IPS-18c (cell line): ENCODE measurements around the gene GPN1.
A peak's percentile ranks its signal among the peaks of the same experiment; 100 is the strongest.
"Not testable (repeated sequence)": the region's sequence is repeated elsewhere in the genome, so short reads cannot be mapped to it uniquely, and the experiment has no call there.

Experiments used
- H3K4me3 ChIP-seq: 2 replicates; pipeline ENCODE4 v1.7.0; 2013; ENCODE audit warnings: low read depth, mild to moderate bottlenecking, low read length, moderate library complexity; ENCODE audit not compliant: insufficient read depth
- H3K9me3 ChIP-seq: one replicate; pipeline ENCODE4 v1.6.1; 2013; ENCODE audit warnings: mild to moderate bottlenecking, low read length, moderate library complexity; ENCODE audit not compliant: control insufficient read depth, insufficient read depth

GPN1 gene

DNA sequence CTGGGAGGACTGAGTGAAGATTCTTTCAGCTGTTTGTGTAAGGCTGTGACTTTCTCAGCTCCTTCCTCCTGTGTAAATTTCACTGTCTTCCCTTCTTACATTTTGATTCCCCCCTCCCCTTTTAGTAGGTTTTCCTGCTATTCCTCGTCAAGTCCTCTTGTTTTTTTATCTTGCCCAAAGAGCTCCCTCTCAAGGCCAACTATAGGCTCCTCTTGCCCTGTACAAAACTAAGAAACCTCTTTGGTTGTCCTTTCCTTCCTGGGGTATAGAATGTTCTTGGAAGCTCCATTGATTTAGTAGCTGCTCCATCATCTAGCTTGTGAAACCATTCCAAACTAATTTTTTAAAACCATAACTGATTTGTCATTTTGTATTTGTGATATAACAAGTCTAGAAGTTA lies 7.3 kb upstream of the GPN1 start:
- no peaks in the 10 kb centered on the region for H3K9me3 ChIP-seq
- no peak overlapping the region for H3K4me3 ChIP-seq

DNA sequence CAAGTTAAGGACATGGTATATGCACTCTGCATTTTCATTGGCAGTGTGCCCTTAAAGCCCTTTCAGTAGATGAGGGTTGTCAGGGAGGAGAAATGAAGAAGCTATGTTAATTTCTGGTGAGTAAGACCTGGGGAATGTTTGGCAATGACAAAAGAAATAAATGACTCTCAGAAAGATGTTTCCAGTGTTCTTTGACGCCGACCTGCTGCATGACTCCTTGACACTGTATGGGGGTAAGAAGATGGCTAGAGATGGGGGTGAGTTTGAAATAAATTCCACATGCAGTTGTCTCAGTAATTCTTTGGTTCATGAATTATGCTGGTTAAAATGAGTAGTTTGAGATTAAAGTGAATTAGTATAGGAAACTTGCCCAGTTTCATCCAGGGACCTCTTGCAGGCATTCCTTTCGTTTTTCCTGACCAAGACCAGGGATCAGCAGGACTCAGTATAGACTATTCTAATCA lies 5.9 kb upstream of the GPN1 start:
- no peaks in the 10 kb centered on the region for H3K9me3 ChIP-seq
- no peak overlapping the region for H3K4me3 ChIP-seq

DNA sequence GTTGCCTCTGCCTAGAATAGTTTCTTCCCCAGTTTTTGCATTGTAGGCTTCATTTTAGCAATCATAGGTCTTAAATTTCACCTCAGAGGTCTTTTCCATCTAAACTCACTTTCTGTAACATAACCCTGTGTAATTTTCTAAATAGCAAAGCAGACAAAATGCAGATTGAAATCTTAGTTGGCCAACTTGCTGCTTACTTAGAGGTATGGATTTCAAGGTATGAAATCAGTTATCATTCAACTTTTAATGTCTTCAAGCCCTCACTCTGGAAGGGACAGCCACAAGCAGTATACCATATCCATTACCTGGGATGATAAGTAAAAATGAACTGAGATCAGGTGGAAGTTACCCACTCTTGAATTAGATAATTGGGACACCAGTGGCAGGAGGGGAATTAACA lies 3.9 kb upstream of the GPN1 start:
- H3K9me3 ChIP-seq: no peaks in the 10 kb centered on the region
- H3K4me3 ChIP-seq: no peak overlapping the region

DNA sequence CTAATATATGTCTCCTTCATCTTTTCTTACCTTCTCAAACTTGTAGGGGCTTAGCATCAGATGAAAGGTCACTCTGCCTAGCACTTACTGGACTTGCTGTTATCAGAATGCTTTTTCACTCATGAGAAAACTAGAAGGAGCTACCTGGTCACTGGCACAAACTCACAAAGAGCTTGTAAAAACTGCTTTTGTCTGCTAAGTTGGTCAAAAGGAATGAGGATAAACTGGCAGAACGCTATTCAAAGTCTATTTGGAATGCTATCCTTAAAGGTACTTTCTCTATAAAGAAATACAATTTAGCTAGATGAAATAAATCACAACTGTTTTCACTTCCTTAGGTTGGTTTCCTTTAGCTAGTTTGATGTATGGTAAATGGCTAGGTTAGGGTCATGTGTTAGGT lies 2.5 kb upstream of the GPN1 start:
- not testable (repeated sequence) for H3K4me3 ChIP-seq, H3K9me3 ChIP-seq

DNA sequence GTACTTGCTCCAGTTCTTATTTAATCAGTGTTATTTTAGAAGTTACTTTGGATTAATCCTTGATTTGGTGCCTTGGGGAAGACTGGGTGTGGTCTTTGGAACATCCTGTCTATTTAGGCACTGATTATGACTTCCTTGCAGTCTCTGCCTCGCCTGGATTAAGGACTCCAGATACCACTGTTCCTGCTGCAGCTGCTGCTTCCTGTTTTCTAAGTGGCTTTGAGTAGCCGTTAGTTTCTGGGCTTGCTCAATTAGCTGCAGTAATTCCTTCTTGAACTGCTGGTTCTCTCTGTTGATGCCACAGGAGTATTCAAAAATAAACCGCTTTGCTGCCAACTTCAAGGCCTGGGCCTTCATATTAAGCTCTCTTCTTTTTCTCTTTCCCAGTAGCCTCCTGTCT lies 1.9 kb upstream of the GPN1 start:
- H3K9me3 ChIP-seq, H3K4me3 ChIP-seq: not testable (repeated sequence)

DNA sequence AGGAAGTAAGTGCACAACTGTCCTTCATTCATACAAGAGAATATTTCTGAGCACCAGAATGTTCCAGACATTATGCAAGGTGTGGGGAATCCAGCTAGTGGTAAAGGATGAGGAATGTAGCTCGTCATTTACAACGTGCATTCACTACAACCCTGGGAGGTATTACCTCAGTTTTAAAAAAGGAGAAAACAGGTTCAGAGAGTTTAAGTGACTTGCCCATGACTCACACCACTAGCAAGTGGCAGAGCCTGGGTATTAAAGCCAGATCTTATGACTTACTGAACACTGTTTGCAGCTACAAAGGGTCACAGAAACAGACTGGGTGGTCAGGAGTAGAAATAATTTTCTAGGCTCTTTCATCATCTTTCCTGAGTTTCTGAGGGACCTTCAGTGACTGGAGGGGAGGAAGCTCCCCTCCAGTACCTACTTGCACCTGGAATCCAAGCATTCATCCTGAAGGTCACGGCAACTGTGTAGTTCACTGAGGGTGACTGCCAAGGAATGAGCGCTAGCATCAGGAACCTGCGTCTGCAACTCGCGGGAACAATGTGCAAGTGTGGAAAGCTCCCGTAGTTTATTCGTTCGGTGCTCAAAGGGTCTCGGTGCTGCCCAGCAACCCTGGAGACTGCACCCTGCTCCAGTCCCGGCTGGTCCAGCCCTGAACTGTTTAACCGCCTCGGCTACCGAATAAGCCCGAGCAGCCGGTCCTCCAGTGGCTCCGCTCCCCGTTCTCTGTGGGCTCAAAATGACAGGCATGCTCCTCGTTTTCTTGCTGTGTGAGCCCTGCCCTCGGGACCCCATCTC lies 685 bp upstream of the GPN1 start:
- H3K4me3 ChIP-seq: peak overlapping the region; percentile 85
- no peaks in the 10 kb centered on the region for H3K9me3 ChIP-seq

DNA sequence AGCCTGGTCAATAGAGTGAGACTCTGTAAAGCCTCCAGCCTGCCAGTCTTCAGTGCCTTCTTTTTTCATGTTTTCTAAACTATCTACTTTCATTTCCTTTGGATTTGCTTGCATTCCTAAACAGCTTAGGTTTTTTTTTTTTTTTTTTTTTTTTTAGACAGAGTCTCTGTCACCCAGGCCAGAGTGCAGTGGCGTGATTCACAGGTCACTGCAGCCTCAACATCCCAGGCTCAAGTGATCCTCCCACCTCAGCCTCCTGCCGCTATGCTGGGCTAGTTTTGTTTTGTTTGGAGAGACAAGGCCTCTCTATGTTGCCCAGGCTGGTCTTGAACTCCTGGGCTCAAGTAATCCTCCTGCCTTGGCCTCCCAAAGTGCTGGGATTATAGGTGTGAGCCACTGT lies 1.4 kb downstream of the GPN1 start:
- H3K4me3 ChIP-seq, H3K9me3 ChIP-seq: not testable (repeated sequence)

DNA sequence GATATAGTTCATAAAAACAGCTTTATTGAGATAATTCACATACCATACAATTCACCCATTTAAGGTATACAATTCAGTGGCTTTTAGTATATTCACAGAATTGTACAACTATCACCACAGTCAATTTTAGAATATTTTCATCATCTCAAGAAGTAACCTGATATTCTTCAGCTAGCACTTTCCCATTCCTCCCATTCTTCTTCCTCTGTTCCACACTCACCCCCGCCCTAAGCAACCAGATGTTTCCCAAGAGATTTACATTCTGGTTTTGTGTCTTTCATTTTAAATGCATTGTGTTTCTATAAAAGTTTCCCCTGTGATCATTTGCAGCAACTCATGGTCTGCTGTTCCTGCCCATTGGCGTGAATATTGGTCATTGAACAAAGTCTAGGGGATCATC lies 5.4 kb downstream of the GPN1 start:
- H3K9me3 ChIP-seq: no peaks in the 10 kb centered on the region
- no peak overlapping the region for H3K4me3 ChIP-seq

DNA sequence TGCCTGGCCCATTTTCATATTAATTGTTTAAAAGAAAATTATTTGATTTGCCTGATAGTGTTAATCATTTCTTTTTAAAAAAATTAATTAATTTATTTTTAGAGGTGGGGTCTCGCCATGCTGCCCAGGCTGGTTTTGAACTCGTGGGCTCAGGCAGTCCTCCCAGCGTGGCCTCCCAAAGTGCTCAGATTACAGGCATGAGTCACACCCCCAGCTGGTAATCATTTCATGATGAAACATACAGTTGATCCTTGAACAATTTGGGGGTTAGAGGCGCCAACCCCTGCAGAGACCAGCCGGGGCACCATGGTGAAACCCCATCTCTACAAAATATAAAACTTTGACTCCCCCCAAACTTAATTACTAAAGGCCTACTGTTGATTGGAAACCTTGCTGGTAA lies 7.9 kb downstream of the GPN1 start:
- H3K9me3 ChIP-seq: no peaks in the 10 kb centered on the region
- no peak overlapping the region for H3K4me3 ChIP-seq

DNA sequence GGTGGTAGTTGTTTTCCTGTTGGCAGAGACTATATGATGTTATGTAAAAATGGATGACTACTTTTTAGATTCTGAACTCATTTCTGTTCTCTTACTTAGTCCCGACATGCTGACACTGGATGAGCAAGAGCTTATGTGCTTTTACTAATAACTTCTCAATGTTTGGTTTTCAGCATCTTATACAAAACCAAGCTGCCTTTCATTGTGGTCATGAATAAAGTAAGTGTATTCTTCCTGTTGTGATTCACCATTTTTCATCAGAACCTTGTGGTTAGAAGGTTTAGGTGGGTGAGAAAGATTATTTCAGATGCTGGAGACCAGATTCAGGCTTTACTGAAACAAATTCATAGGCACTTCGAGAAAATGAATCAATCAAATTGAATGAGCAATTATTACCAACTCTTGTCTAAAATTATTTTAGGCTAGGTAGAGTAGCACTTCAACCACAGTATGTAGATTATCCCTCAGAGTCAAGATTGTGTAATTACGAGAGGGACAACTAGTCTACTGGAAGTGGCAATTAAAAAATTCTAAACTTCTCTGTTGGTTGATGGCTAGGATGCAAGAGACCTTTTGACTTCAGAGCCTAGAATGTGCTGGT lies 9.3 kb downstream of the GPN1 start:
- no peaks in the 10 kb centered on the region for H3K9me3 ChIP-seq
- H3K4me3 ChIP-seq: no peak overlapping the region

DNA sequence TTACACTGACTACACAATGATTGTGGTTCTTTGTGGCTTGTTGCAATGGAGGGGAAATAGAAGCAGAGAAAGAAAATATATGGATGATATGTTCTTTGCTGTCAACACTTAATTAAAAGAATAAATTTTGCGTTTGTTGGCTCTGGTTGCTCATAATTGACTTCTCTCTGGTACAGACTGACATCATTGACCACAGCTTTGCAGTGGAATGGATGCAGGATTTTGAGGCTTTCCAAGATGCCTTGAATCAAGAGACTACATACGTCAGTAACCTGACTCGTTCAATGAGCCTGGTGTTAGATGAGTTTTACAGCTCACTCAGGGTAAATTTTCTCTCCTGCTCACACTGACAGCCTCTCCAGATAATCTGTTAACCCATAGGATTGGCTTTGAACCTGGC lies 9.9 kb downstream of the GPN1 start:
- H3K9me3 ChIP-seq: no peaks in the 10 kb centered on the region
- H3K4me3 ChIP-seq: no peak overlapping the region

DNA sequence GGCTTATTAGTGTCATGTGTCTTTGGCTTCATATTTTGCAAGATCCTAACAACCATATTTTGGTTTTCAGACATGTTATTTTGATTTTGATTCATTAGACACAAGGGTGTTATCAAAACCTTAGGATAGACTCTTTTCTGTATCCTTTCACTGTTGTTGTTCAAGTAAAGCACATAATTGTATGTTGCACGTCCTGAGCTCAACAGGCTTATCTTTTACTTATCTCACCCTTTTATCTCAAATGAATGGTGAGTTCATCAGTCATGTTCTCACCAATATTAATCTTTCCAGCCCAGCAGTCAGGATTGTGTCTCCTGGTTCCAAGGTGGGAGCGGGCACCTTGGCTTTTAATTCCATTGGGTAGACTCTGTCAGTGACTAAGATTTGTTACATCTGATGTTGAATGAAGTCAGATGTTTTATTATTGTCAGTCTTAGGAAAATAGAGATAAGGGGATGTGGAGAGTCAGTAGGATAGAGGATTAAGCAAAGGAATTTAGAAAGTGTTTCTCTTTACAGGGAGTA lies 11.9 kb downstream of the GPN1 start:
- Histone ChIP-seq H3K4me3 (no peak overlapping the region), H3K9me3 (no peaks in the 10 kb centered on the region)

DNA sequence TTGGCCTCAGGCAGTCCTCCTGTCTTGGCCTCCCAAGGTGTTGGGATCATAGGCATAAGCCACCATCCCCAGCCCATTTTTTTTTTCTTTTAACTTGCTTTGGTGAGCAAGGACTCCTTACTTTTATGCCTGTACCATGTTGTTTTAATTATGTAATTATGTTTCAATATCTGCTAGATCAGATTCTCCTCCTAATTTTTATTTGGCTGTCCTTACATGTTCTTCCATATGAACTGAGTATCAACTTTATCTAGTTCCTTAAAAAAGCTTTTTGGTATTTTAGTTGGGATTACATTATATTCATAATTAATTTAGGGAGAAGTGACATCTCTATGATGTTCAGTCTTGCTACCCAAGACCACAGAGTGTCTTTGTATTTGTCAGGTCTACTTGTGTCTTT lies 16.3 kb downstream of the GPN1 start:
- Histone ChIP-seq H3K9me3 (no peaks in the 10 kb centered on the region), H3K4me3 (no peak overlapping the region)

DNA sequence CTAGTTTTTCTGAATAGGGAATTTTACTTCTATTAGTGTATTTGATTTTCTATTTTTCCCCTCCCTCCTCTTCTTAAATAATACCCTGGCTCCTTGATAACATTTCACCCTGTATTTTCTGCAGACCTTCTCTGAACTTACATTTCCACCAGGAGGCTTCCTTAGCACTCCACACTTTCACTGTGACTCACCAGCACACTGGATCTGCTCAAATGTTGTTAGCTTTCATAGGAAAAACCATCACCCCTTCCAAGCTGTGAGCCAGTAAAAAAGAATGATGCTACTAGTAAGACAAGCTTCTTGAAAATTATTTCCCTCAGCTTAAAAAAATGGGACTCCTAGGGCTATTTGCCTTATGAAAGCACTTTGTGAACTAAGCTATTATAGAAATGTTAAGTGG lies 18.4 kb downstream of the GPN1 start:
- Histone ChIP-seq H3K9me3 (no peaks in the 10 kb centered on the region), H3K4me3 (no peak overlapping the region)

DNA sequence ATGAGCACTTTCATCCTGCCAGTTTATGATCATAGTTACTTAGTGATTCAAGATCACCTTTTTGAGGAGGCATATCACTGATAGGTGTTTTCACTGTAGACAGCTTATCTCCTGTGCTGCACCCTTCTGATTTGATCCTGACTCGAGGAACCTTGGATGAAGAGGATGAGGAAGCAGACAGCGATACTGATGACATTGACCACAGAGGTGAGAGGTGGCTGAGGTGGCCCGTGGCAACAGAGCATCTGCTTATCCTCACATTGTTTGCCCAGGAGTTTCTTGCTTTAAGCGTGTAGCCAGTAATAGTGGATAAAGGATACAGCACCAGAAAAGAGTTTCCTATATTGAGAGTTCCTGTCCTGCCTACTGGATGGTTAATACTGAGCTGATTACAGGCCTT lies 18.9 kb downstream of the GPN1 start:
- Histone ChIP-seq H3K4me3 (no peak overlapping the region), H3K9me3 (no peaks in the 10 kb centered on the region)

DNA sequence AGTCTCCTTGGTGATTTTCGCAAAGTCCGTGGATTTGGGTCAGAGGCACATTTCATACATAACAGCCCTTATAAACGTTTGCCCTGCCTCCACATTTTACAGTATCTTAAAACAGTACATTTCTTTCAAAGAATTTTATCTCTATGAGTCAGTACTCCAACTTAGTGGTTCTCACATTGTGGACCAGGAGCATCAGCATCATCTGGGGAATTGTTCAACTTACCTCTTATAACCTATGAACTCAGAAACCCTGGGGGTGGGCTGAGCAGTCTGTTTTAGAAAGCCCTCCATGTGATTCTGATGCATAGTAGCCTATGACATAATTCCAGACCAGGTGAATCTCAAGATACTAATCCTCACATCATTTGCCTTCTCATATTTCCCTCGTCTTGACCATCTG lies 22.2 kb downstream of the GPN1 start:
- Histone ChIP-seq H3K4me3 (no peak overlapping the region), H3K9me3 (no peaks in the 10 kb centered on the region)

DNA sequence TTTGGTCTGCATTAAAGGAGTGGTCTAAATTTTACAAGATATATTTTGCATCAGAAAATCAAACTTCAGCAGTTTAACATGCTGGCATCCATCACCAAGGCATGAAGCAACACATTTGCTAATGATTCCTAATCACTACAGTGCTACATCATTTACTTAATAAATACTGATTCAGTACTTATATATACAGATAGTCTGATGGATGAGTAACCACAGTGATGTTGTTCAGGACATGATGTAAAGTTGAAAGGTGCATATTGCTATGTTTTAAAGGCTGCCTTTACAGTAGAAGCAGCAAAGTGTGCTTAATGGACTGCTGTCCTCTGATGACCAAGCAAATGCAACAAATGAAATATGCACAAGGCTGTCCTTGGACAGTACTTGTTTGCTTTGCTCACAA lies 23.5 kb downstream of the GPN1 start:
- H3K9me3 ChIP-seq: peaks cover under 1% of the 10 kb centered on the region
- H3K4me3 ChIP-seq: no peak overlapping the region

DNA sequence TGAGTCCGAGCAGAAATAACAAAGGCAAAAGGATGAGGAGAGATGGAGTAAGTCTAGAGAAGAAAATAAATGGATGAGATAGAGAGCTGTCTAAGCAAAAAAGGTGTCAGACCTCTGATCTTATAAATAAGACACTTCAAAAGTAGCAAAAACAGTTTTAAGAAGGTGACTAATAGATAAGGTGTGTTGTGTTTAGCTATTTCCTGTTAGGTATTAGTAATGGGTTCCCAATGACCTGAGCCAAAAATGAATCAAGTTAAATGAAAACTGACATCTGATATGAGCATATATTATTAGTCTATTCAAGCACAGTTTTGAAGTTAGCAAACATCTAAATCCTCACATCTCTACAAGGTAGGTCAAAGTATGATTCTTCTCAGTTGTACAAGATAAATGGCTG lies 23.9 kb downstream of the GPN1 start:
- peaks cover 2% of the 10 kb centered on the region for H3K9me3 ChIP-seq
- H3K4me3 ChIP-seq: no peak overlapping the region

DNA sequence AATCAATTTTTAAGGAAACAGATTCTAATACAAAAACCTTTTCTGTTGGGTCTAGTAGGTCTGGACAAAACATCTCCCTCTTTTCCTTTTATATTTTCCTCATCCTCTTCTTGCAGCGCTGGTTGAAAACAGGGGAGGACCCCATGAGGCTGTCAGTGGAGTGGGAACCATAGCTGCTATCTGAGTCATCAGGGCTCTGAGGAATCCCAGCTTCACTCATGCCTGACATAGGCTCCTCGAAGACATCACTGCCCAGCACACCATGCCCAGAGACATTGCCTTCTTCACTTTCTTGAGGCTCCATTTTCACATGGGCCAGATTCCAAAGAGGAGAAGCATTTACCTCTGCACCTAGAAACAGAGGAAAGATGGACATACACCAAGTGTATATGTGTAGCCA lies 24.5 kb downstream of the GPN1 start:
- Histone ChIP-seq H3K9me3 (peaks cover 2% of the 10 kb centered on the region), H3K4me3 (no peak overlapping the region)
